Stimulated activated naive CD8-positive, alpha-beta T cell treated with anti-CD3 and anti-CD28 coated beads, Interleukin-15, amount 100 ng/mL, for 72 hours (primary cell): Measurements from ENCODE around the gene GCNT1.
"Not testable (repeated sequence)": the region's sequence is repeated elsewhere in the genome, so short reads cannot be mapped to it uniquely, and the experiment has no call there.

Experiments
- ATAC-seq: fragments of 150-1000 bp; cut with Tn5 transposase; 2 replicates; pipeline ENCODE4 v1.10.0; 2021; ENCODE audit warnings: mild to moderate bottlenecking, moderate library complexity
- DNase-seq, 2 donors: peaks; one replicate each; pipeline ENCODE4 v3.0.0; 2021 to 2022
- H3K27ac Mint-ChIP-seq, 2 donors: one replicate each; pipeline ENCODE4 v1.8.0; 2022; ENCODE audit warnings: mild to moderate bottlenecking in 2 of 2, mixed read lengths in 2 of 2, moderate library complexity in 2 of 2
- H3K27me3 Mint-ChIP-seq: one replicate; pipeline ENCODE4 v1.8.0; 2022; ENCODE audit warnings: mixed read lengths
- H3K4me1 Mint-ChIP-seq: one replicate; pipeline ENCODE4 v1.8.0; 2022; ENCODE audit warnings: mild to moderate bottlenecking, mixed read lengths
- H3K4me3 Mint-ChIP-seq, 2 donors: one replicate each; pipeline ENCODE4 v1.8.0; 2022; ENCODE audit warnings: mild to moderate bottlenecking in 2 of 2, mixed read lengths in 2 of 2, moderate library complexity in 1 of 2
- H3K9me3 Mint-ChIP-seq, 2 donors: one replicate each; pipeline ENCODE4 v1.8.0; 2022; ENCODE audit warnings: mixed read lengths in 2 of 2

The GCNT1 gene

DNA sequence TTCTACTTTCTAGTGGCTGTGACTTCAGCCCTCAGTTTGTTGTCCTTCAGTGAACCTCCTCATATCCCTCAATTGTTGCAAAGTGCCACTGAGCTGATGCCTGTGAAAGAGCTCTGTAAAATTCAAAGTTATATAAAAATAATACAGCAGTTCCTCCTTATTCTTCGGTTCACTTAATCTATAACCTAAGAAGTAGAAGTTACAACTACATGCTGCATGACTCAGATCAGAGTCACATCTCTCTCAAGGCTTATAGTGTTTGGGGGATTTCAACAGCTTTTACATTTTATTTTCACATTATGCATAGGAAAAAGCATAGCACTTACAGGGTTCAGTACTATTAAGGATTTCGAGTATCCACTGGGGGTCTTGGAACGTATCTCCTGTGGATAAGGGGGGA is 25.1 kb upstream of the GCNT1 start:
- H3K9me3 Mint-ChIP-seq = no peaks in the 10 kb centered on the region
- peaks cover 22% of the 10 kb centered on the region for H3K4me1 Mint-ChIP-seq
- peak overlapping the region in 1 of 2 donors; percentile 35 for H3K4me3 Mint-ChIP-seq
- peak; percentile 47 for ATAC-seq
- H3K27me3 Mint-ChIP-seq = peaks cover 21% of the 10 kb centered on the region
- DNase-seq = no peak
- no peak overlapping the region for H3K27ac Mint-ChIP-seq

GRCh38 chr9:76434897-76435296 is 24.1 kb upstream of the GCNT1 start:
- not testable (repeated sequence) for ATAC-seq, H3K27ac Mint-ChIP-seq, DNase-seq, H3K9me3 Mint-ChIP-seq
- Mint-ChIP-seq H3K4me3 (peak overlapping the region in 1 of 2 donors; percentile 3), H3K27me3 (peaks cover 21% of the 10 kb centered on the region), H3K4me1 (peaks cover 29% of the 10 kb centered on the region)

GRCh38 chr9:76437017-76437699 is 21.8 kb upstream of the GCNT1 start:
- not testable (repeated sequence) for H3K4me3 Mint-ChIP-seq, DNase-seq, H3K27ac Mint-ChIP-seq, H3K9me3 Mint-ChIP-seq, ATAC-seq
- Mint-ChIP-seq H3K4me1 (peaks cover 50% of the 10 kb centered on the region), H3K27me3 (peaks cover 21% of the 10 kb centered on the region)

DNA sequence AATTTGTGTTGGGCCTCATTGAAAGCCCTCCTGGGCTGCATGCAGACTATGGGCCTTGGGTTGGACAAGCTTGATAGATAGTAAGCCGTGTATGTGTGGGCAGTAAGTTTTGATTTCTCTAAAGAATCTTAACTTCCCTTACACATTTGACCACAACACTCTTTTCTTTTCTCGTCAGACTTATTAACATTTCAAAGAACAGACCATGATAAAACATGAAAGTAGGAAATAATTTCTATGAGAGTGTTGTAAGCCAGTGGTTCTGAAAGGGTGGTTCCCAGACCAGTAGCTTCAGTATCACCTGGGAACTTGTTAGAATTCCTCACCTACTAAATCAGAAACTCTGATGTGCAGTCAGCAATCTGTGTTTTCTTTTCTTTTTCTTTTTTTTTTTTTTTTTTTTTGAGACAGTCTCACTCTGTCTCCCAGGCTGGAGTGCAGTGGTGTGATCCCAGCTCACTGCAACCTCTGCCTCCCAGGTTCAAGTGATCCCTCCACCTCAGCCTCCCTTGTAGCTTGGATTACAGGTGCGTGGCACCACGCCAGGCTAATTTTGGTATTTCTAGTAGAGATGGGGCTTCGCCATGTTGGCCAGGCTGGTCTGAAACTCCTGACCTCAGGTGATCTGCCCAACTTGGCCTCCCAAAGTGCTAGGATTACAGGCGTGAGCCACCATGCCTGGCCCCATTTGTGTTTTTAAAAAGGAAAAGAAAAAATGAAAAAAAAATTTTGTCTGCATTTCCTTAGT is 20.0 kb upstream of the GCNT1 start:
- H3K27me3 Mint-ChIP-seq = peaks cover 8% of the 10 kb centered on the region
- peak overlapping the region in 1 of 2 donors; percentile 34 for H3K4me3 Mint-ChIP-seq
- H3K4me1 Mint-ChIP-seq = peaks cover 52% of the 10 kb centered on the region
- peaks cover 0 to 7% of the 10 kb centered on the region in 2 donors for H3K9me3 Mint-ChIP-seq
- H3K27ac Mint-ChIP-seq = peak overlapping the region; percentile 34 to 86
- DNase-seq (peak in 1 of 2 donors; percentile 44), ATAC-seq (peak; percentile 74)

DNA sequence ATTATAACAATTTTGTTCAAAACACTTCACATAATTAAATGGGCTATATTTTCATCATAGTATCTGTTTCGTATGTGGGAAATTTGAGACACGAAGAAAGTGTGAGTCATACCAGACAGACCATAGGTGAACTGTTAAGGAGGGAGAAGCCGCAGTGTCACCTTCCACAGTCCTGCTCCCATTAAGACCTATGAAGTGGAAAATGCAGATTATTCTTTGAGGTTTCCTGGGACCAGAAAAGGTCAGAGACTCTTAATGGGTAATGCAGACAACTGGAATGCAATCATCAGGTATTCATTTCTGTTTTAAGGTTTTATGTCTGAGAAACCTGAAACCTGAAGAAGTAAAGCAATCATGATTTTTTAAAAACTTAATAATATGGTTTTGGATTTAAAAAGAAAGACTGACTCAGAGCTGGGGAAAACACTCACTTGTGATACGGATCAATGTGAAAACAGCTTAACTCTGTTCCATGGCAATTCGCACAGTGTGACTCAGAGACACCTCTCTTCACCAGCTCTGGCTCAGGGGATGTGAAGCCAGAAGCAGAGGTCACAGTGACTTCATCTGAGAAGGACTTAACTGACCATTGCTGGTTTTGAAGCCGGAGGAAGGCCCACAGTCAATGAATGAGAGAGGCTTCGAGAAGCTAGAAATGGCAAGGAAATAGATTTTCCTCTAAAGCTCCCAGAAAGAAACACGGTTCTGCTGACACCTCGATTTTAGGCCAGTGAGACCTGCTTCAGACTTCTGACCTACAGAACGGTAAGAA is 17.2 kb upstream of the GCNT1 start:
- ATAC-seq (peak; percentile 87), DNase-seq (peak; percentile 41 to 74)
- peaks cover 0 to 7% of the 10 kb centered on the region in 2 donors for H3K9me3 Mint-ChIP-seq
- peak overlapping the region; percentile 61 to 88 for H3K4me3 Mint-ChIP-seq
- peaks cover 45% of the 10 kb centered on the region for H3K4me1 Mint-ChIP-seq
- peaks cover 6% of the 10 kb centered on the region for H3K27me3 Mint-ChIP-seq
- peak overlapping the region; percentile 95 to 97 for H3K27ac Mint-ChIP-seq

GRCh38 chr9:76443887-76444286 is 15.1 kb upstream of the GCNT1 start:
- Mint-ChIP-seq H3K4me1 (peaks cover 29% of the 10 kb centered on the region), H3K27ac (peak overlapping the region in 1 of 2 donors; percentile 12), H3K4me3 (peak overlapping the region in 1 of 2 donors; percentile 75), H3K27me3 (peaks cover 6% of the 10 kb centered on the region), H3K9me3 (peaks cover 0 to 7% of the 10 kb centered on the region in 2 donors)
- ATAC-seq (no peak), DNase-seq (no peak)

DNA sequence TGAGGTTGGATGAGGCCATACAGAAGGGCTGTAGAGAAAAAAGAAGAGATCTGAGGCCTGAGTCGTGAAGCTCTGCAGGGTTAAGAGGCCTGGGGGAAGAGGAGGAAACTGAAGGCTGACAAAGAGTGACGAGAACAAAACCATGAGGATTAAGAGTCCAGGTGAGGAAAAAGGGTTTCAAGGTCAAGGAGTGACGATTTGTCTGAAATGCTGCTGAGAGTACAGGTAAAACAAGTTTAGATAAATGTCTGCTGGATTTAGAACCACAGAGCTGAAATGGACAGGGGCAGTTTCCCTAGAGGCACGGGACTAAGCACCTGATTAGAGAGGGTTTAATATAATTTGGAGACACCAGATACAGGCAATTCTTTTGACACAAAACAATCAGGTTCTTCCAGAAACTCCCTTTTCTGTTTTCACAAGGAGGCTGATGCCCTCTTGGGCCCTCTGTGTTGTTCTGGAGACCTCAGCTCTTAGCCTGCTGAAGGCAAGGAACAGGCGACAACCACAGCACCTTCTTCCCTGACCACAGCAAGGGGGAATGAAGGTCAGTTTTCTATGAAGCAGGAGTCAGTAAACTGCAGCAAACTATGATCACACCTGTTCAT is 14.6 kb upstream of the GCNT1 start:
- H3K4me3 Mint-ChIP-seq = peak overlapping the region in 1 of 2 donors; percentile 75

GRCh38 chr9:76445976-76446375 is 13.0 kb upstream of the GCNT1 start:
- H3K4me1 Mint-ChIP-seq = peaks cover 13% of the 10 kb centered on the region
- peaks cover 6% of the 10 kb centered on the region for H3K27me3 Mint-ChIP-seq
- DNase-seq (no peak), ATAC-seq (no peak)
- no peak overlapping the region for H3K27ac Mint-ChIP-seq
- H3K4me3 Mint-ChIP-seq = no peak overlapping the region
- H3K9me3 Mint-ChIP-seq = peaks cover 0 to 7% of the 10 kb centered on the region in 2 donors

More for the DNA sequence above, 14.6 kb upstream of the GCNT1 start:
- peaks cover 6% of the 10 kb centered on the region for H3K27me3 Mint-ChIP-seq
- H3K27ac Mint-ChIP-seq = peak overlapping the region in 1 of 2 donors; percentile 78
- H3K4me1 Mint-ChIP-seq = peaks cover 24% of the 10 kb centered on the region
- peaks cover 0 to 7% of the 10 kb centered on the region in 2 donors for H3K9me3 Mint-ChIP-seq
- DNase-seq = no peak
- no peak for ATAC-seq

DNA sequence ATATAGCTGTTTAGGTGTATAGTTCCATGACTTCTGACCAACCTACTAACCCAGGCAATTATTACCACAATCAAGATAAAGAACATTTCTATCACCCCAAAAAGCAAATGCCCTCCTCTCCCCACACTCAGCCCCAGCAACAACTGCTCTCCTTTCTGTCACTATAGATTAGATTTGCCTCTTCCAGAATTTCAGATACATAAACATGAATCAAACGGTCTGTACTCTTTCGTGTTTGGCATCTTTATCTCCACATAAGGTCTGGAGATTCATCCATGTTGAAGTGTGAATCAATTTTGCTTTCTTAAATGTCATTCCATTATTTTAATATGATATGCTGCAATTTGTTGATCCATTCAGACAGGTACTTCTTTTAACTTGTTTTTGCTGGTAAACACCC is 10.5 kb upstream of the GCNT1 start:
- Mint-ChIP-seq H3K27me3 (peaks cover 6% of the 10 kb centered on the region), H3K27ac (no peak overlapping the region), H3K9me3 (no peaks in the 10 kb centered on the region), H3K4me3 (no peak overlapping the region), H3K4me1 (no peaks in the 10 kb centered on the region)
- no peak for DNase-seq
- no peak for ATAC-seq

GRCh38 chr9:76451234-76451633 is 7.7 kb upstream of the GCNT1 start:
- no peaks in the 10 kb centered on the region for H3K27me3 Mint-ChIP-seq
- ATAC-seq (no peak), DNase-seq (no peak)
- no peaks in the 10 kb centered on the region for H3K9me3 Mint-ChIP-seq
- H3K4me1 Mint-ChIP-seq = peaks cover 3% of the 10 kb centered on the region
- no peak overlapping the region for H3K4me3 Mint-ChIP-seq
- H3K27ac Mint-ChIP-seq = no peak overlapping the region

DNA sequence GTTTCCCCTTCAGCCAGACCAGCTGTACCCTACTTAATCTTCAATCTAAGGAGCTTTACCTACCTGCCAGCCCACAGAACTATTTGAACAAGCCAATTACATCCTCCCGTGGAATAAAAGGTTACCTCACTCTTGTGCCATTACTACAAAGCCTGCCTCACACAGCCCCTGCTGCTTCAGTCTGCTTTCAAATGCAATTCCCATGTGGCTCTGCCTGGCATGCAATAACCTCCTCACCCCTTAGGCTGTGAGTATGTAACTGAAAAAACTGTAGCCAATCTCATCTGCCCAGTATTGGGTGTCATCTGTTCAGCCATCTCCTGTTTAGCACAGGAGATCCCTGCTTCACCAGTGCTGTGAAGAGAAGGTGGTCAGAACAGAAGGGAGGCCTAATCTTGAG is 6.1 kb upstream of the GCNT1 start:
- Mint-ChIP-seq H3K9me3 (no peaks in the 10 kb centered on the region), H3K4me3 (no peak overlapping the region), H3K27ac (no peak overlapping the region), H3K27me3 (no peaks in the 10 kb centered on the region), H3K4me1 (peaks cover 8% of the 10 kb centered on the region)
- no peak for ATAC-seq
- DNase-seq = no peak

GRCh38 chr9:76453785-76454184 is 5.2 kb upstream of the GCNT1 start:
- Mint-ChIP-seq H3K27me3 (no peaks in the 10 kb centered on the region), H3K9me3 (no peaks in the 10 kb centered on the region), H3K27ac (no peak overlapping the region), H3K4me1 (peaks cover 11% of the 10 kb centered on the region), H3K4me3 (no peak overlapping the region)
- DNase-seq = no peak
- no peak for ATAC-seq

GRCh38 chr9:76454311-76454710 is 4.7 kb upstream of the GCNT1 start:
- H3K4me3 Mint-ChIP-seq = no peak overlapping the region
- H3K9me3 Mint-ChIP-seq = no peaks in the 10 kb centered on the region
- ATAC-seq = no peak
- H3K27me3 Mint-ChIP-seq = no peaks in the 10 kb centered on the region
- H3K4me1 Mint-ChIP-seq = peaks cover 13% of the 10 kb centered on the region
- no peak overlapping the region for H3K27ac Mint-ChIP-seq
- no peak for DNase-seq

GRCh38 chr9:76456202-76456926 is 2.6 kb upstream of the GCNT1 start:
- Mint-ChIP-seq H3K4me3 (no peak overlapping the region), H3K9me3 (no peaks in the 10 kb centered on the region), H3K27me3 (no peaks in the 10 kb centered on the region), H3K27ac (peak overlapping the region in 1 of 2 donors; percentile 24), H3K4me1 (peaks cover 25% of the 10 kb centered on the region)
- ATAC-seq = peak; percentile 37
- no peak for DNase-seq
